H9 (cell line): ENCODE measurements around the gene RGS6. TPM values are rescaled to one million over a fixed set of nuclear protein-coding genes. Genes with fewer than 3 reads are reported as not detected.
"Not testable (repeated sequence)": the region's sequence is repeated elsewhere in the genome, so short reads cannot be mapped to it uniquely, and the experiment has no call there.

Source experiments
- DNase-seq: peaks from one replicate; pipeline ENCODE4 v3.0.0-alpha.2; 2017
- H2AFZ ChIP-seq: one replicate; pipeline ENCODE4 v1.6.1; 2013; ENCODE audit warnings: mild to moderate bottlenecking, low read length, control low read depth, moderate library complexity
- H2AK5ac ChIP-seq: 2 replicates; pipeline ENCODE4 v1.6.1; 2013; ENCODE audit warnings: low read length, control low read depth, mixed read lengths; ENCODE audit not compliant: insufficient read length
- H2BK120ac ChIP-seq: one replicate; pipeline ENCODE4 v1.6.1; 2013; ENCODE audit warnings: low read depth, mild to moderate bottlenecking, low read length, control low read depth, inconsistent platforms; ENCODE audit not compliant: poor library complexity, severe bottlenecking
- H2BK12ac ChIP-seq: 2 replicates; pipeline ENCODE4 v1.6.1; 2013; ENCODE audit warnings: low read length, control low read depth, mixed read lengths, low read depth; ENCODE audit not compliant: insufficient read length
- H2BK15ac ChIP-seq: 2 replicates; pipeline ENCODE4 v1.6.1; 2013; ENCODE audit warnings: low read depth, low read length, control low read depth
- H2BK20ac ChIP-seq: one replicate; pipeline ENCODE4 v1.6.1; 2013; ENCODE audit warnings: low read depth, mild to moderate bottlenecking, low read length, control low read depth, inconsistent platforms; ENCODE audit not compliant: poor library complexity, severe bottlenecking
- H2BK5ac ChIP-seq: 2 replicates; pipeline ENCODE4 v1.6.1; 2013; ENCODE audit warnings: low read length, control low read depth, mixed read lengths; ENCODE audit not compliant: insufficient read length
- H3K14ac ChIP-seq: 2 replicates; pipeline ENCODE4 v1.6.1; 2013; ENCODE audit warnings: low read length, control low read depth; ENCODE audit not compliant: insufficient read depth
- H3K18ac ChIP-seq: 2 replicates; pipeline ENCODE4 v1.6.1; 2013; ENCODE audit warnings: low read depth, mild to moderate bottlenecking, mixed read lengths, low read length, control low read depth; ENCODE audit not compliant: insufficient read length
- H3K23ac ChIP-seq: 2 replicates; pipeline ENCODE4 v1.6.1; 2013; ENCODE audit warnings: low read length, control low read depth, mixed read lengths, low read depth; ENCODE audit not compliant: insufficient read length
- H3K23me2 ChIP-seq: 2 replicates; pipeline ENCODE4 v1.6.1; 2013; ENCODE audit warnings: low read depth, mild to moderate bottlenecking, mixed read lengths, low read length, control low read depth; ENCODE audit not compliant: insufficient read length, poor library complexity, severe bottlenecking
- H3K27ac ChIP-seq: 2 replicates; pipeline ENCODE4 v1.5.1; 2013; ENCODE audit warnings: low read length, control low read depth, mixed read lengths, low read depth; ENCODE audit not compliant: insufficient read length
- H3K27me3 ChIP-seq: 2 replicates; pipeline ENCODE4 v1.6.1; 2013; ENCODE audit warnings: low read length, control low read depth, inconsistent platforms; ENCODE audit not compliant: insufficient read depth
- H3K4ac ChIP-seq: 2 replicates; pipeline ENCODE4 v1.6.1; 2013; ENCODE audit warnings: low read depth, mild to moderate bottlenecking, control low read depth, inconsistent platforms, low read length, moderate library complexity
- H3K4me1 ChIP-seq: 2 replicates; pipeline ENCODE4 v1.6.1; 2013; ENCODE audit warnings: low read length, control low read depth, inconsistent platforms; ENCODE audit not compliant: insufficient read depth
- H3K4me2 ChIP-seq: 2 replicates; pipeline ENCODE4 v1.6.1; 2013; ENCODE audit warnings: low read length, control low read depth, mixed read lengths; ENCODE audit not compliant: insufficient read length, insufficient read depth
- H3K56ac ChIP-seq: 2 replicates; pipeline ENCODE4 v1.6.1; 2013; ENCODE audit warnings: low read depth, mild to moderate bottlenecking, mixed read lengths, low read length, control low read depth; ENCODE audit not compliant: insufficient read length
- H3K79me1 ChIP-seq: 2 replicates; pipeline ENCODE4 v1.6.1; 2013; ENCODE audit warnings: low read depth, mild to moderate bottlenecking, moderate library complexity, low read length, control low read depth, inconsistent platforms; ENCODE audit not compliant: insufficient read depth, poor library complexity, severe bottlenecking
- H3K79me2 ChIP-seq: 2 replicates; pipeline ENCODE4 v1.6.1; 2013; ENCODE audit warnings: low read length, control low read depth, inconsistent platforms; ENCODE audit not compliant: insufficient read depth
- H3K9ac ChIP-seq: 2 replicates; pipeline ENCODE4 v1.6.1; 2013; ENCODE audit warnings: low read length, control low read depth, mixed read lengths; ENCODE audit not compliant: insufficient read length; ENCODE audit errors: extremely low read depth
- H3K9me3 ChIP-seq: one replicate; pipeline ENCODE4 v1.6.1; 2013; ENCODE audit warnings: low read depth, low read length, inconsistent platforms; ENCODE audit not compliant: control insufficient read depth
- H3T11ph ChIP-seq: one replicate; pipeline ENCODE4 v1.6.1; 2013; ENCODE audit warnings: mild to moderate bottlenecking, low read length, control low read depth, inconsistent platforms
- H4K20me1 ChIP-seq: one replicate; pipeline ENCODE4 v1.6.1; 2013; ENCODE audit not compliant: control insufficient read depth, insufficient read length, insufficient read depth
- H4K5ac ChIP-seq: 2 replicates; pipeline ENCODE4 v1.6.1; 2013; ENCODE audit warnings: low read depth, mild to moderate bottlenecking, mixed read lengths, low read length, control low read depth; ENCODE audit not compliant: insufficient read length
- H4K8ac ChIP-seq: replicated peaks from 2 replicates; pipeline ENCODE4 v1.6.1; 2013; ENCODE audit warnings: low read length, control low read depth, mixed read lengths, low read depth; ENCODE audit not compliant: insufficient read length
- H4K91ac ChIP-seq: 2 replicates; pipeline ENCODE4 v1.6.1; 2013; ENCODE audit warnings: low read depth, mild to moderate bottlenecking, moderate library complexity, mixed read lengths, low read length, control low read depth; ENCODE audit not compliant: insufficient read length
- H3K27ac Mint-ChIP-seq, 3 experiments: 2 replicates in 2 of 3; 3 replicates in 1 of 3; pipeline ENCODE4 v1.8.0; 2020 to 2021; ENCODE audit warnings: mixed read lengths in 3 of 3, mild to moderate bottlenecking in 1 of 3, moderate library complexity in 1 of 3
- H3K27me3 Mint-ChIP-seq: 2 replicates; pipeline ENCODE4 v1.8.0; 2021; ENCODE audit warnings: low read depth, mild to moderate bottlenecking, moderate library complexity, mixed read lengths
- H3K36me3 Mint-ChIP-seq, 3 experiments: 2 replicates in 2 of 3; 3 replicates in 1 of 3; pipeline ENCODE4 v1.8.0; 2020 to 2021; ENCODE audit warnings: low read depth in 3 of 3, mixed read lengths in 3 of 3; ENCODE audit not compliant: insufficient read depth in 1 of 3
- H3K4me1 Mint-ChIP-seq, 2 experiments: 2 replicates each; pipeline ENCODE4 v1.8.0; 2020; ENCODE audit warnings: mixed read lengths in 2 of 2
- H3K4me3 Mint-ChIP-seq, 2 experiments: 2 replicates in 1 of 2; 3 replicates in 1 of 2; pipeline ENCODE4 v1.8.0; 2020 to 2021; ENCODE audit warnings: mild to moderate bottlenecking in 2 of 2, mixed read lengths in 2 of 2, moderate library complexity in 1 of 2
- H3K9me3 Mint-ChIP-seq, 2 experiments: 2 replicates in 1 of 2; 3 replicates in 1 of 2; pipeline ENCODE4 v1.8.0; 2020; ENCODE audit warnings: mild to moderate bottlenecking in 2 of 2, mixed read lengths in 2 of 2, moderate library complexity in 1 of 2
- WGBS: extraction: QIAGEN DNeasy Blood & Tissue Kit; methylation state at CpG from one replicate; pipeline ENCODE4 v1.1.7; 2013; ENCODE audit warnings: missing lambda C conversion rate, low lambda C conversion rate, mixed read lengths; ENCODE audit not compliant: insufficient read length; ENCODE audit errors: extremely low coverage; 5-methylcytosine and 5-hydroxymethylcytosine counted together
- total RNA-seq: library from RNA; stranded (reverse); gene quantifications from 2 replicates; pipeline ENCODE4 v1.2.1, GENCODE V29; 2021
- TF ChIP-seq, protein P1 (sequence below): fragments of 200-600 bp; sonication (generic); conservative IDR thresholded peaks from 3 replicates; pipeline ENCODE4 v1.8.0; 2021; ENCODE audit warnings: antibody characterized with exemption, mild to moderate bottlenecking

The RGS6 gene
- total RNA-seq, 1 experiment from 2014 or later = 3.0 TPM

DNA sequence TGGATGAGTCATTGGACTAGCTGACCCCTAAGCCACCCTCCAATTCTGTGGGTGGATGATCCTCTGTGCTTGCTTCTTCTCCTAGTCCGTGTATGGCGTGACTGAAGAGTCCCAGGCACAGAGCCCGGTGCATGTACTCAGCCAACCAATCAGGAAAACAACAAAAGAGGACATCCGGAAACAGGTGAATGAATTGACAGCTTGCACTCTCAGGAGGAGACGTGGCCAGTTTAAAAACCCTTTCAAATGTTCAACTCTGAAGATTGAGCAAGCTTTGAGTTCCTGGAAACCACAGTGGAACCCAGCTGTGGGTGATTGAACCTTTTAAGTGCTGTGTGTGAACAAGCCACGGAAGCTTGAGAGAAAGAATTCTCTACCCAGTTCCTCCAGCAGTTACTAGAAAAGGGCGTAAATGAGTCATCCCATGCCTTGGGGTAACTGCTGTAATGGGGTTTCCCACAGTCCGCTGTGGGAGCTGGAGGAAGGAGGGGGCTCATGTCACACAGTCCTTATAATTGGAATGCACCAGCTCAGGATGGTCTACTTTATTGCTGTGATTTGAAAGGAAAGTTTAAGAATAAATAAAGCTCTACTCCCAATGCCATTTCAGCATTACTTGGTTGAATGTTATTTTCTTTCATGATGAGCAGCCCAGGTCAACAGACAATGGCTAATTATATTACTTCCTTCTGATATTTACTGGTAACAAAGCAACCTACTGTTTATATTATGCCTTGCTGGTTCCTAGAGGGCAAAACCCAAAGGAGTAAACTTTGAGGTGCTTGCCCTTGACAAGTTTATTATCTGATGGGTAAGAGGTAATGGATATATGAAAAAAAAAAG lies 544.6 kb downstream of the RGS6 start:
- Mint-ChIP-seq H3K36me3 (no peaks in the 10 kb centered on the region), H3K27ac (no peak overlapping the region), H3K9me3 (no peaks in the 10 kb centered on the region), H3K4me3 (no peak overlapping the region), H3K27me3 (no peaks in the 10 kb centered on the region), H3K4me1 (peaks cover 22 to 35% of the 10 kb centered on the region in 2 experiments)
- no CpG with 5 or more reads among the region's 8 CpGs for whole genome bisulfite sequencing
- H3K79me1 ChIP-seq = no peaks in the 10 kb centered on the region
- peak; percentile 33 for DNase-seq
- no peak overlapping the region for H2BK5ac ChIP-seq
- H4K20me1 ChIP-seq = peaks cover 3% of the 10 kb centered on the region
- no peaks in the 10 kb centered on the region for H3K23me2 ChIP-seq
- no peak overlapping the region for H4K8ac ChIP-seq
- no peak overlapping the region for H3K14ac ChIP-seq
- no peak overlapping the region for H2AFZ ChIP-seq
- H2BK12ac ChIP-seq = no peak overlapping the region
- no peak overlapping the region for H3K4me2 ChIP-seq
- H4K91ac ChIP-seq = no peak overlapping the region
- H3K9me3 ChIP-seq = no peaks in the 10 kb centered on the region
- no peak overlapping the region for H3T11ph ChIP-seq
- H4K5ac ChIP-seq = no peak overlapping the region
- H2BK120ac ChIP-seq = no peak overlapping the region
- no peak overlapping the region for H3K23ac ChIP-seq
- H3K18ac ChIP-seq = no peak overlapping the region
- H3K27ac ChIP-seq = no peak overlapping the region
- no peak overlapping the region for H2AK5ac ChIP-seq
- TF ChIP-seq, protein P1, sequence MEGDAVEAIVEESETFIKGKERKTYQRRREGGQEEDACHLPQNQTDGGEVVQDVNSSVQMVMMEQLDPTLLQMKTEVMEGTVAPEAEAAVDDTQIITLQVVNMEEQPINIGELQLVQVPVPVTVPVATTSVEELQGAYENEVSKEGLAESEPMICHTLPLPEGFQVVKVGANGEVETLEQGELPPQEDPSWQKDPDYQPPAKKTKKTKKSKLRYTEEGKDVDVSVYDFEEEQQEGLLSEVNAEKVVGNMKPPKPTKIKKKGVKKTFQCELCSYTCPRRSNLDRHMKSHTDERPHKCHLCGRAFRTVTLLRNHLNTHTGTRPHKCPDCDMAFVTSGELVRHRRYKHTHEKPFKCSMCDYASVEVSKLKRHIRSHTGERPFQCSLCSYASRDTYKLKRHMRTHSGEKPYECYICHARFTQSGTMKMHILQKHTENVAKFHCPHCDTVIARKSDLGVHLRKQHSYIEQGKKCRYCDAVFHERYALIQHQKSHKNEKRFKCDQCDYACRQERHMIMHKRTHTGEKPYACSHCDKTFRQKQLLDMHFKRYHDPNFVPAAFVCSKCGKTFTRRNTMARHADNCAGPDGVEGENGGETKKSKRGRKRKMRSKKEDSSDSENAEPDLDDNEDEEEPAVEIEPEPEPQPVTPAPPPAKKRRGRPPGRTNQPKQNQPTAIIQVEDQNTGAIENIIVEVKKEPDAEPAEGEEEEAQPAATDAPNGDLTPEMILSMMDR = no peak
- no peak overlapping the region for H3K56ac ChIP-seq
- no peak overlapping the region for H3K9ac ChIP-seq
- peaks cover 2% of the 10 kb centered on the region; the same call in 1 of the 2 replicates for H3K4me1 ChIP-seq
- H2BK20ac ChIP-seq = no peak overlapping the region
- H3K79me2 ChIP-seq = no peaks in the 10 kb centered on the region
- H3K27me3 ChIP-seq = no peaks in the 10 kb centered on the region
- H3K4ac ChIP-seq = no peak overlapping the region
- no peak overlapping the region for H2BK15ac ChIP-seq

DNA sequence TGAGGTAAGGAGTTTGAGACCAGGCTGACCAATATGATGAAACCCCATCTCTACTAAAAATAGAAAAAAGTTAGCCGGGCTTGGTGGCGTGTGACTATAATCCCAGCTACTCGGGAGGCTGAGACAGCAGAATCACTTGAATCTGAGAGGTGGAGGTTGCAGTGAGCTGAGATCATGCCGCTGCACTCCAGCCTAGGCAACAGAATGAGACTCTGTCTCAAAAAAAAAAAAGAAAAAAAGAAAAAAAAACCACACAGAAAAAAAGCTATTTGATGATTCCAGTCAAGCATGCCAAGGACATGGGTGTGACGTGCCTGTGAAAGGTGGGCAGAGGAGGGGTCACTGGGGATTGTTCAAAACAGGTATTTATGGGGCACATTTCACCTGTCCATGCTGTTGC lies 545.3 kb downstream of the RGS6 start:
- H3K27me3 Mint-ChIP-seq, H3T11ph ChIP-seq, H4K8ac ChIP-seq, H3K14ac ChIP-seq, H3K27me3 ChIP-seq, H3K23me2 ChIP-seq, H4K5ac ChIP-seq, H3K56ac ChIP-seq, H2BK120ac ChIP-seq, H3K9ac ChIP-seq, H3K4me2 ChIP-seq, H2BK15ac ChIP-seq, H3K9me3 ChIP-seq, H3K27ac Mint-ChIP-seq, H3K4ac ChIP-seq, H2AK5ac ChIP-seq, H3K27ac ChIP-seq, H3K18ac ChIP-seq, H3K79me2 ChIP-seq, H3K36me3 Mint-ChIP-seq, H2BK5ac ChIP-seq, H2BK20ac ChIP-seq, H4K20me1 ChIP-seq, H3K79me1 ChIP-seq, H2BK12ac ChIP-seq, DNase-seq, H3K9me3 Mint-ChIP-seq, H3K23ac ChIP-seq, H3K4me3 Mint-ChIP-seq, H2AFZ ChIP-seq, H4K91ac ChIP-seq, H3K4me1 ChIP-seq: not testable (repeated sequence)
- H3K4me1 Mint-ChIP-seq = peaks cover 22 to 35% of the 10 kb centered on the region in 2 experiments
- WGBS = no CpG with 5 or more reads among the region's 5 CpGs
